GM18505 (cell line): ENCODE data around the gene ADAMTS18.

Experiments
- ATAC-seq: cut with Tn5 transposase; IDR thresholded peaks from one replicate; pipeline ENCODE4 v1.9.1; 2021; ENCODE audit not compliant: unreplicated experiment
- POLR2A ChIP-seq: IDR thresholded peaks from 4 replicates; pipeline ENCODE4 v1.6.1; 2011; ENCODE audit warnings: borderline replicate concordance; ENCODE audit not compliant: insufficient read depth, insufficient read length; ENCODE audit errors: extremely low read depth

The ADAMTS18 gene

DNA sequence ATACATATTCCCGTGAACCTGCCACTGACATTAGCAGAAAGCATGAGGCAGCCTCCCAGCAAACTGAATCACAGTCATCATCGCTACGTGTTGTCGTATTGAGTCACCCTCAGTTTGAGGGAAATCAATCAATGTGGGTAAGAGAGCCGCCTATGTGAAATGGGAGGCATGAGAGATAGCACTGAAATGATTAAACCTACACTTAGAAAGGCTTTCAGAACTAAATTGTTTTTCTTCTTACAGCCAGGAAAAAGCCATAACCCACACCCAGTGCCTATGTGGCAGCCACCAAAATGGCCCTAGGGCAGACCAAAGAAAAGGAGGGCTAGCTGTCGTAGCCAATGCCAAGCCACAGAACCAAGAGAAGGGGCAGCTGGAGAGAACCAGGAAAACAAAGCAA is 90.5 kb downstream of the ADAMTS18 start:
- no peak for ATAC-seq
- TF ChIP-seq POLR2A: no peak

DNA sequence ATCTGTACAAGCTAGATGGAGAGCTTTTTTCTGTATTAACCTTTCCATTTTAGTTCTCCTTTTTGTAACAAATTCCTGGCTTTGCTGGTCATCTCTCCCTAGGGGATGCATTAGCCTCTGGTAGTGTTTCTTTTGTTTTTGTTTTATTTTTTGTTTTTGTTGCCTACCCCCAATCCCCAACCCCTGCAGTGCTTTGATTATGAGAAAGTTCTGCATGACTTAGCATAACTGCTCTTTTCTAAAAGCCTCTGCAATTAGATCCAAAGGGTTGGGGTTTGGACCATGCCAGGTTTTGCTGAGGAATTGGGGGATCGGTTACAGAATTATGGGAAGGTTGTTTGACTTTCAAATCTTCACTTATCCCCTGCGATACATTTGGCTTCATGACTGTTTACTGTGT is 98.2 kb downstream of the ADAMTS18 start:
- TF ChIP-seq POLR2A: no peak
- no peak for ATAC-seq

DNA sequence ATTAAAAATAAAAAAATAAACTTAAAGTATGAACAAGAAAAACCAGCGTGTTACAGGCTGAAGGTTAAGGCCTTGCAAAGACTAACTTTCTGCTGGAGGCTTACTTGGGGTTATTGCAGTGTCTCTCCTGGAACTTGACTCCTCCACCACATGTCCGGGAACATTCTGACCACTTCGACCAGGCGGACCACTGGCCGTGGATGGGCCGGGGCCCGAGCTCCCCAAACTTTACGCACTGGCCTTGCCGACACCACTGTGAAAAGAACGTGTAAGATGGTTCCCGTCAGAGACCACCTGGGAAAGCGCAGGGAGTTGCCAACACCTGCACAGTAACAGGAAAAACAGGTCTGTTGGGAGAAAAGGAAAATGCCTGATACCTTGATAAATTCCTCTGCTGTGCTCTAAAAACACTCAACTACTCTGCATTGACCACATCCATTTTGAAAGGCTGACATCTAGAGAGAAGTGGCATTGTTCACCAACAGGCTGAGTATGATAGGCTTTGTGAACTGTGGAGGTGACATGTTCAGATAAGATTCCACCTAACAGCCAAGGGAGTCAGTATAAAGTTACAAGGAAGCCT is 99.1 kb downstream of the ADAMTS18 start:
- TF ChIP-seq POLR2A: no peak
- no peak for ATAC-seq

DNA sequence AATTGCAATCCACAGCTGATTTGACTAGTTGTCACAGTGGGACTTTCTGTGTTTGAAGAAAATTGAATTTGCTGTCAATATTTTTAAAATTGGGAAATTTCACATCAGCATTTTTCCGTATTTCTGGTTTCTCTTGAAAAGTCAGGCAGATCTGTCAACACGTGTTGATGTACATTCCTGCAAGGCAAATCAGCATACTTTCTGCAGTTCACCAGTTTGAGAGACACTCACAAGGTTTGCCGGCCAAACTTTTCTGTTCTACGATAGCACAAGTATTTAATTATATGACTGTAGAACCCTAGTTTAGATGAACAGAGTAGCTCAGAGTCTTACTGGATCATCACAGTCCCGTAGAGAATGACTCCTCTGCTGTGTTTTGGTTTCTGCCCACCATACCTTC is 102.0 kb downstream of the ADAMTS18 start:
- no peak for TF ChIP-seq POLR2A
- ATAC-seq: no peak

DNA sequence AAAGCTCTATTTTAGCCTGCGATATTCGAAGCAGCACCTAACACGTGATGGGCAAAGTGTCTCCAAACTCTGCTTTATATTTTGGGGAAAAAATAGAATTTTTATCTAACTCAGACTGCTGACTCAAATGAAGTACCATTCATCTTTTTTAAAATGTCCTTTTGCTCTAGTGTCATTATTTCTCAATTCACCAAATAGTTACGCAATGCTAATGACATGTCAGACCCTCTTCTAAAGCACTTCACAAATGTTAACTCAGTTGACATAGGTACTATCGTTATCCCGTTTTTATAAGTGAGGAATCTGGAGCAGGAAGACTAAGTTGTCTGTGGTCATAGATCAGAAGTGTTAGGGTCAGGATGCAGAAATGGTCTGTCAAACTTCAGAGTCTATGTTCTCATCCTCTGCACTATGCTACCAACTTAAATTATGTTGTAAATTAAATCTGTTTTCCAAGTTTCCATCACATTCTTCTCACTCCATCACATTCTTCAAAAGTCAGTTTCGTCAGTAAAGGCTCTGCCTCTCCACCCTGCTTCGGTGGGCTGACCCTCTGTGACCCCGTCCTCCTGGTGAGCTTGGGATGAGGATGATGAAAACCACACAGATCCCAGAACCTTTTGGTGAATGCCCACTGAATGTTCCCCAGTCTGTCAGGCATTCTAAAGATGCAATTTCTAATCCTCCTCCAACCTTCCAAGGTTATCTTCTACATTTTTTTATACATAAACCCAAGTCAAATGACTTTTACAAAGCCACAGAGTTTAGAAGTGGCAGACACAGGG is 102.8 kb downstream of the ADAMTS18 start:
- no peak for ATAC-seq
- TF ChIP-seq POLR2A: no peak

DNA sequence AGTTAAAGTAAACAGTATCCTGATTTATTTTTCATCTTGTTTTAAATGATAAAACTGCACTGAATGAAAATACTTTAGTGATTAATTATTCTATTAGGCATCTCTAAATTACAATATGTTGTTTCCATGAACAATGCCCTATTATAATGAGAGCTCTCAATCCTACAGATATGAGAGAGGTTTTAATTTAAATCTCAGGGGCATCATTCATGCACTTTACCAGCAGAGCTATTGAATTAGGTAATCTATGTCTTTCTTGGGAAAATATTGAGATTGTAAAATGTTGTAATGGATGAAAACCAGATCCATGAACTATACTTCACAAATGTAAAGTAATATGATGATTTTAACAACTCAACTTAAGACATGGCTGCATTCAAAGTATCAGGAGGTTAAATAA is 103.8 kb downstream of the ADAMTS18 start:
- no peak for ATAC-seq
- no peak for TF ChIP-seq POLR2A

DNA sequence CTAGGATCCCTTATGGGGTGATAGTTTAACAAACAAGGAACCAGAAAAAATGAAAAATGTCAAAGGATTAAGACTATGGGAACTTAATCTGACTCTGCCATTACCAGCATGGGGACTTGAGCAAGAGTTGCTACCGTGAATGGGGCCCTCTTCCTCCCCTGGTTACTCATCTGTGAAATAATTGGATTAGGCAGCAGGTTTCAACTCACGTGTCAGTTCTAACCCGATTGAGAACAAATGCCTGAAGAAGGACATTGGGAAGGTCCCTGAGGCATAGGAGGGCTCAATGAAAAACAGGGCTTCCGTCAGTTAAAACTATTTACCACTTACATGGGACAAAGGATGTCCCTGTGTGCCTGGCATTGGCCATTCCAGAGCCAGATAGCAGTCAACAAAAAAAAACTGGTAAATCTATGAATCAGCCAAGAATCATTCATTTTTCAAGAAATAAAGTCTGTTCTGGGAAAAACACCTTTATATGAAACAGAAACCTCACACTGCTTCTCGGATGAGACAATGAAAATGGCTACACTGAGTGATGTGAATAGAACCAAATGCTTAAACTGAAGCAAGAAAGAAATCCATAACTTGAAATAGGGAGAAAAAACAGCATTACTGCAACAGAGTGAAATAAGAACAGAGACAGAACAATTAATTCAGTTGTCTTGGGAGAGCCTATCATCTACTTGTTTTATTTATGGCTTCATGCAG is 104.3 kb downstream of the ADAMTS18 start:
- ATAC-seq: no peak
- TF ChIP-seq POLR2A: no peak

DNA sequence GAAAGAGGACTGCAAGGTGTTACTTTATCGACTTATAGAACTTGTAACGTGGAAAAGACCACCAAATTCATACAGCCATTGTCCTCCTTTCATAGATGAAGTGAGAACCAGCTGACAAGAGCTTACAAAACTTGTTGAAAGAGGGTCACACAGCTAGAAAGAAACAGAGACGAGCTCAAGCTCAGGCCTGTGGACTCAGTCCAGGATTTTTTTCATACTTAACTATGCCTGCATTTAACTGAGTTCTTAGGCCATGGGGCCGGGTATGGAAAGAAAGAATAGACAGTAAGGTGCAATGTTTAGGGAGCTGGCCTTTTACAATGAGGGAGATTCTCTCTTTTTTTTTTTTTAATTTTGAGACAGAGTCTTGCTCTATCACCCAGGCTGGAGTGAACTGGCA is 106.1 kb downstream of the ADAMTS18 start:
- TF ChIP-seq POLR2A: no peak
- no peak for ATAC-seq

DNA sequence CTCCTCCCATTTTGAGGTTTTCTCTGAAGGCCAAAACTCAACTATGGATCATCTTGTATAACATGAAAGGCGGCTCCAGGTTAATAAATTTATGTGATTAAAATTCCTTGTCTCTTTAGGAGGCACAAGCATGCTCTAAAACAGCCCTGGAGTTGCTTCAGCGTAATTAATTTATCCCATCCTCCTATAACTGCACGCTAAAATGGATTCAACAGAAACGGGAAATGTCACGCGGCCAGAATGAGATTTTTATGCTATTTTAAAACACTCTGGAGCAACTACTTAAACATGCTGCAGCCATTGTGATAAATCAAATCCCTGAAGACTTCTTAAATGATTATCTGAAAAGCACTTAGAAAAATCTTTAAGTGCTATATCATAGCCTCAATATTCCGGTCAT is 106.6 kb downstream of the ADAMTS18 start:
- no peak for ATAC-seq
- TF ChIP-seq POLR2A: no peak

DNA sequence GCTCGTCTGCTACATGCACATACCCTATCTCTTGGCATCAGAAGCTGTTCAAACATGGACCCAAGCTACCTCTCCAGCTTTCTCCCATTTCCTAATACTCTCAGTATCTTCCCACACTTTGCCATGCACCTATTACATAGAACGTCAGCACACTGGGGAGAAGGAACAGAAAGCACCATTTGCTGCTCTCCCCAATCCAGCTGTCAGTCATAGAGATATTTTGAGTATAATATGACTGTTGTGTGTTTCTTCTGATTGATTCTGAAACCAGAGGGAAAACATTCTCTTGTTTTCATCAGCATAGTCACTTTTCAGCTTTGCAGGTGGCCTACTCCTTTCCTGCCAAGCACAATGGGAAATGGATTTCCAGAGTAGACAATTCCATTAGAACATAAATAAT is 107.1 kb downstream of the ADAMTS18 start:
- no peak for ATAC-seq
- TF ChIP-seq POLR2A: no peak

DNA sequence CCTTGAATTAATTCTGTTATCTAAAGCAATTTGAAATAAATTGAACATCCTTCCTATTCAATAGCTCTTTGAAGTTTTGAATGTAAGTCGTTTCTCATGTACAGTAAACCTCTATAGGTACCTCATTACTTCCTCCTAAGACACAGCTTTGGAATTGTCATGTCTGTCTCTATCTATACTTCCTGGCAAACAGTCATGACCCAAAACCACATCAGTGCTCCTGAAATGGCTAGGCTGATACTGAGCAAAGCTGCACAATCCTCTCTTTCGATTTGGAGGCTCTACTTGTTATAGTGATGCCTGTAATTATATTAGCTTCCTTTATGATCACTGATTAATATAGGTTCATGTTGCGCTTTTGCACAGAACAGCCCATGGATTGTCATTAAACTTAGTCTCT is 110.1 kb downstream of the ADAMTS18 start:
- ATAC-seq: no peak
- no peak for TF ChIP-seq POLR2A

DNA sequence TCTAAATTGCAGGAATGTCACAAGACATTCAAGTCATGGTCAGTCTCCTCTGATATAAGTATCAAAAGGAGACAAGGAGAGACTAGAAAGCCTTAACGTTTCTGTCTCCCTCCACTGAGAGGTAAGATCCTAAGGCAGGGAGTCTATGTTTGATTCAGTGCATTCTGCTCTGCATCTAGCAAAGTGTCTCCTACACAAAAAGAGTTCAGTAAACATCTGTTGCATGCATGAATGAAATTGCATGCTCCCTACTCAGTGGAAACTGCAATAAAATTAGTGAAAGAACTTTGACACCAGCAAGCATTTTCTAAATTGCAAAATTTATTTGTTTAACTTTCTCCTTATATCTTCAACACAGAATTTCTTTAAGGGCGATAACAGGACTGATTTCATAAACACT is 111.1 kb downstream of the ADAMTS18 start:
- no peak for ATAC-seq
- TF ChIP-seq POLR2A: no peak

DNA sequence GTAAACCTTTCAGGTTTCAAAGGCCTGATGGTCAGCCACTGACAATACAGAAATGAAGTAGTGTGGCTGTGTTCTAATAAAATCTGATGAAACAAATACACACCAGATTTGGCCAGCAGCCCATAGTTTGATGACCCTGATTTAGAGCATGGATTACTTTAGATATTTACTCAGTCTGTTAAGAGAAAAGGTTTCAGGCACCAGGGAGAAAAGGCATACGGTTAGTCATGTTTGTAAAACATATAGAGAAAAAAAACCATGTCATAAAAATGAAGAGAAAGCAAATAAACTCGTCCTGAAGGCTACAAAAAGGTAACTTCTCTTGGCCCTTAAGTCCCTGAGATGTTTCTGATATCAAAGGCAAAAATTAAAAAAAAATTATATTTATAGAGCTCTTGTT is 112.1 kb downstream of the ADAMTS18 start:
- TF ChIP-seq POLR2A: no peak
- no peak for ATAC-seq

DNA sequence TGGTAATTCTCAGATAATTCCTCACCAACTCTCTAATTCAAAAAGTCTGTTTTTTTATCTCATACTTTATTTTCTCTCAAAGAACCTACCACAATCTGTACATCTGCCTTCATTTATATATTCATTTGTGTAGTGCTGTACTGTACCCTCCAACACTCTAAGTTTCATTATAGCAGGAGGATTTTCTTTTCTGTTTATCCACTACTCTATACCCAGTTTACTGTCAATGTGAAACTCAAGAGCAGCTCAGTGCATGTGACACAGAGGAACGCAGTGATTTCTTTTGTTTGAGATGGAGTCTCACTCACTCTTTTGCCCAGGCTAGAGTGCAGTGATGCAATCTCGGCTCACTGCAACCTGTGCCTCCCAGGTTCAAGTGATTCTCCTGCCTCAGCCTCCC is 117.8 kb downstream of the ADAMTS18 start:
- no peak for ATAC-seq
- TF ChIP-seq POLR2A: no peak
